CD14-positive monocyte (primary cell): Measurements from ENCODE around the gene SLC1A2. TPM values are rescaled to one million over a fixed set of nuclear protein-coding genes. Genes with fewer than 3 reads are reported as not detected.

ENCODE experiments used
- DNase-seq, 3 donors: peaks; one replicate each; pipeline ENCODE4 v3.0.0-alpha.2; 2011 to 2022
- H2AFZ ChIP-seq: 2 replicates; pipeline ENCODE4 v1.6.0; 2012; ENCODE audit warnings: mild to moderate bottlenecking, low read depth, low read length, inconsistent platforms; ENCODE audit not compliant: insufficient read depth, poor library complexity, severe bottlenecking
- H3K27ac ChIP-seq, 2 donors: 1 replicate in 1 of 2; 2 replicates in 1 of 2; pipeline ENCODE4 v1.5.1; 2012 to 2013; ENCODE audit warnings: low read length in 2 of 2, control low read depth in 1 of 2, inconsistent platforms in 1 of 2, low read depth in 1 of 2, mild to moderate bottlenecking in 1 of 2
- H3K27me3 ChIP-seq, 2 donors: one replicate each; pipeline versions ENCODE4 v1.6.0 to v1.6.1; 2011 to 2013; ENCODE audit warnings: low read length in 2 of 2; ENCODE audit not compliant: control insufficient read depth in 2 of 2, insufficient read depth in 2 of 2
- H3K36me3 ChIP-seq, 2 donors: replicated peaks in 1 of 2; 1 replicate in 1 of 2; 2 replicates in 1 of 2; pipeline versions ENCODE4 v1.5.1 to v1.6.1; 2012 to 2013; ENCODE audit warnings: low read length in 2 of 2, control low read depth in 1 of 2, inconsistent platforms in 1 of 2, mild to moderate bottlenecking in 1 of 2; ENCODE audit not compliant: insufficient read depth in 2 of 2, control insufficient read depth in 1 of 2
- H3K4me1 ChIP-seq, 2 donors: 1 replicate in 1 of 2; 2 replicates in 1 of 2; pipeline versions ENCODE4 v1.5.1 to v1.6.1; 2012 to 2013; ENCODE audit warnings: low read length in 2 of 2, control low read depth in 1 of 2, inconsistent platforms in 1 of 2, mild to moderate bottlenecking in 1 of 2, moderate library complexity in 1 of 2; ENCODE audit not compliant: insufficient read depth in 2 of 2, control insufficient read depth in 1 of 2
- H3K4me2 ChIP-seq: replicated peaks from 2 replicates; pipeline ENCODE3; 2012; ENCODE audit warnings: low read length, moderate library complexity, mild to moderate bottlenecking; ENCODE audit not compliant: poor library complexity, severe bottlenecking; ENCODE audit errors: extremely low read depth
- H3K4me3 ChIP-seq, 3 experiments: fragments of 200-600 bp in 1 of 3; sonication (generic) in 1 of 3; replicated peaks in 1 of 3; 1 replicate in 2 of 3; 2 replicates in 1 of 3; pipeline ENCODE4 v1.5.1; 2011 to 2013; ENCODE audit warnings: low read length in 3 of 3, mild to moderate bottlenecking in 3 of 3, control low read depth in 2 of 3, low read depth in 2 of 3, inconsistent platforms in 1 of 3, moderate library complexity in 1 of 3
- H3K79me2 ChIP-seq: 2 replicates; pipeline ENCODE4 v1.6.0; 2012; ENCODE audit warnings: mild to moderate bottlenecking, control low read depth, inconsistent platforms, low read length, moderate library complexity; ENCODE audit not compliant: insufficient read depth
- H3K9ac ChIP-seq: 2 replicates; pipeline ENCODE4 v1.6.0; 2017; ENCODE audit warnings: low read length, mild to moderate bottlenecking; ENCODE audit not compliant: insufficient read depth, poor library complexity, severe bottlenecking
- H3K9me3 ChIP-seq, 2 donors: replicated peaks in 1 of 2; 1 replicate in 1 of 2; 2 replicates in 1 of 2; pipeline versions ENCODE4 v1.5.1 to v1.6.1; 2012 to 2013; ENCODE audit warnings: low read length in 2 of 2, control low read depth in 1 of 2; ENCODE audit not compliant: control insufficient read depth in 1 of 2, insufficient read depth in 1 of 2
- H4K20me1 ChIP-seq: 2 replicates; pipeline ENCODE4 v1.6.0; 2012; ENCODE audit warnings: mild to moderate bottlenecking, low read length, control low read depth, moderate library complexity; ENCODE audit not compliant: insufficient read depth
- H3K27ac Mint-ChIP-seq, 7 donors: one replicate each; pipeline ENCODE4 v1.8.0; 2020; ENCODE audit warnings: mild to moderate bottlenecking in 7 of 7, mixed read lengths in 7 of 7, moderate library complexity in 6 of 7, inconsistent platforms in 2 of 7
- H3K27me3 Mint-ChIP-seq, 3 donors: one replicate each; pipeline ENCODE4 v1.8.0; 2021 to 2022; ENCODE audit warnings: low read depth in 3 of 3, mild to moderate bottlenecking in 3 of 3, mixed read lengths in 3 of 3, moderate library complexity in 3 of 3, inconsistent platforms in 1 of 3
- H3K36me3 Mint-ChIP-seq, 2 donors: one replicate each; pipeline ENCODE4 v1.8.0; 2020; ENCODE audit warnings: mixed read lengths in 2 of 2, inconsistent platforms in 1 of 2, mild to moderate bottlenecking in 1 of 2
- H3K4me1 Mint-ChIP-seq: one replicate; pipeline ENCODE4 v1.8.0; 2020; ENCODE audit warnings: mild to moderate bottlenecking, mixed read lengths
- H3K4me3 Mint-ChIP-seq, 2 donors: one replicate each; pipeline ENCODE4 v1.8.0; 2020; ENCODE audit warnings: mild to moderate bottlenecking in 2 of 2, mixed read lengths in 2 of 2, moderate library complexity in 1 of 2
- H3K9me3 Mint-ChIP-seq, 7 donors: one replicate each; pipeline ENCODE4 v1.8.0; 2020 to 2022; ENCODE audit warnings: mixed read lengths in 7 of 7, mild to moderate bottlenecking in 6 of 7, moderate library complexity in 6 of 7, inconsistent platforms in 2 of 7
- CTCF ChIP-seq: fragments of 200-600 bp; IDR thresholded peaks from one replicate; pipeline ENCODE4 v1.8.0; 2022; ENCODE audit warnings: antibody characterized with exemption, mild to moderate bottlenecking
- WGBS: methylation state at CpG from one replicate; pipeline ENCODE4 v1.1.5; 2013; ENCODE audit warnings: missing lambda C conversion rate; ENCODE audit not compliant: insufficient coverage; 5-methylcytosine and 5-hydroxymethylcytosine counted together
- intact Hi-C, 2 donors: fragments of 100-400 bp; cut with micrococcal nuclease; formaldehyde crosslinking; loops; one replicate each; pipeline versions ENCODE4 v1.15.0 to v1.15.1; 2023
- polyA plus RNA-seq, 3 donors: library from polyadenylated mRNA; depleted of rRNA in 1 of 3; unstranded in 2 of 3; stranded (reverse) in 1 of 3; fragments of 300-500 nt in 2 of 3; fragments of >200 nt in 1 of 3; fragmentation: Illumina TruSeq in 2 of 3; gene quantifications; 1 replicate in 2 of 3; 2 replicates in 1 of 3; pipeline ENCODE4 v1.2.3, GENCODE V29; 2012 to 2021

SLC1A2 gene
- polyA plus RNA-seq, 3 donors: 0.07 TPM; not detected in 2

GRCh38 chr11:35330156-35330889, 89.0 kb downstream of the SLC1A2 start:
- no peaks in the 10 kb centered on the region for H3K9me3 ChIP-seq
- H2AFZ ChIP-seq: peak overlapping the region; percentile 52
- intact Hi-C loops: no loop called here
- H3K9ac ChIP-seq: no peak overlapping the region
- Mint-ChIP-seq H3K27ac (peak overlapping the region in 5 of 7 donors; percentile 36 to 90 (median 81)), H3K9me3 (peaks cover 0 to 2% (median 0%) of the 10 kb centered on the region in 7 donors), H3K27me3 (peaks cover 0 to 2% (median 0%) of the 10 kb centered on the region in 3 donors), H3K4me3 (no peak overlapping the region), H3K4me1 (peaks cover 34% of the 10 kb centered on the region), H3K36me3 (no peaks in the 10 kb centered on the region)
- H3K4me3 ChIP-seq: no peak overlapping the region
- DNase-seq: no peak
- H3K27ac ChIP-seq: peak overlapping the region in 1 of 2 donors; percentile 5
- H3K4me1 ChIP-seq: peaks cover 17 to 25% of the 10 kb centered on the region in 2 donors
- no peaks in the 10 kb centered on the region for H3K36me3 ChIP-seq
- H3K4me2 ChIP-seq: no peak overlapping the region
- TF ChIP-seq CTCF: no peak
- no peaks in the 10 kb centered on the region for H4K20me1 ChIP-seq
- 92% methylated on average over 2 of the region's 3 CpGs for whole genome bisulfite sequencing
- H3K79me2 ChIP-seq: no peaks in the 10 kb centered on the region
- H3K27me3 ChIP-seq: no peaks in the 10 kb centered on the region

GRCh38 chr11:35327829-35328228, 91.5 kb downstream of the SLC1A2 start:
- intact Hi-C loops: no loop called here
- no peaks in the 10 kb centered on the region for H3K79me2 ChIP-seq
- no peaks in the 10 kb centered on the region for H3K27me3 Mint-ChIP-seq
- H3K4me3 ChIP-seq: no peak overlapping the region
- no CpG with 5 or more reads among the region's 1 CpG for WGBS
- peaks cover 21% of the 10 kb centered on the region for H3K4me1 Mint-ChIP-seq
- no peaks in the 10 kb centered on the region for H3K27me3 ChIP-seq
- H3K9ac ChIP-seq: no peak overlapping the region
- H3K4me3 Mint-ChIP-seq: no peak overlapping the region
- peak overlapping the region in 1 of 7 donors; percentile 31 for H3K27ac Mint-ChIP-seq
- H4K20me1 ChIP-seq: no peaks in the 10 kb centered on the region
- peaks cover 13 to 14% of the 10 kb centered on the region in 2 donors for H3K4me1 ChIP-seq
- peaks cover 0 to 3% (median 0%) of the 10 kb centered on the region in 7 donors for H3K9me3 Mint-ChIP-seq
- H3K36me3 Mint-ChIP-seq: no peaks in the 10 kb centered on the region
- no peak overlapping the region for H3K27ac ChIP-seq
- no peaks in the 10 kb centered on the region for H3K36me3 ChIP-seq
- no peak for DNase-seq
- H3K9me3 ChIP-seq: no peaks in the 10 kb centered on the region
- no peak overlapping the region for H3K4me2 ChIP-seq
- H2AFZ ChIP-seq: no peak overlapping the region
- no peak for TF ChIP-seq CTCF
